ENCODE measurements around the gene KDM6B. TPM values are rescaled to one million over a fixed set of nuclear protein-coding genes. Genes with fewer than 3 reads are reported as not detected.

Gene KDM6B
- total RNA-seq, 2 donors from 2014 or later = 12.7 to 30.2 TPM

- peak overlapping the region in 1 of 2 donors; percentile 92 for H3K27ac ChIP-seq
- intact Hi-C loops (cut with DNase I) = no loop called here
- TF ChIP-seq POLR2AphosphoS5 (IDR thresholded peaks at IDR 0.05) (no peak), CTCF (IDR thresholded peaks at IDR 0.05) (no peak)
- 75% methylated on average over 31 of the region's 31 CpGs for WGBS
- H3K9me3 ChIP-seq = no peaks in the 10 kb centered on the region
- peaks cover 12% of the 10 kb centered on the region for H3K4me1 ChIP-seq (replicated peaks)
- DNase-seq (ENCODE audit: low spot score) = no peak
- no peak overlapping the region for H3K4me3 ChIP-seq
- H3K36me3 ChIP-seq = peaks cover 0 to 14% of the 10 kb centered on the region in 2 donors
- no peaks in the 10 kb centered on the region for H3K27me3 ChIP-seq (replicated peaks; ENCODE audit: insufficient read depth)
Observed at GRCh38 chr17:7854078-7854777, 20.2 kb downstream of the KDM6B start.

GRCh38 chr17:7854851-7855659 lies 21.0 kb downstream of the KDM6B start, which contains the start of gene TMEM88:
Gene TMEM88, plus strand, starts transcription at chr17:7855066. Its CDS starts 9 bp downstream, at chr17:7855075.
- WGBS = 74% methylated on average over 57 of the region's 57 CpGs

GRCh38 chr17:7855660-7856010 lies 21.6 kb downstream of the KDM6B start:
- H3K27ac ChIP-seq = peak overlapping the region; percentile 80 to 92
- 38% methylated on average over 15 of the region's 15 CpGs for WGBS
- peaks cover 12% of the 10 kb centered on the region for H3K4me1 ChIP-seq (replicated peaks)
- no peak for DNase-seq (ENCODE audit: low spot score)
- no peaks in the 10 kb centered on the region for H3K27me3 ChIP-seq (replicated peaks; ENCODE audit: insufficient read depth)
- intact Hi-C loops (cut with DNase I) = no loop called here
- TF ChIP-seq CTCF (IDR thresholded peaks at IDR 0.05) (no peak), POLR2A (IDR thresholded peaks at IDR 0.05) (no peak), POLR2AphosphoS5 (IDR thresholded peaks at IDR 0.05) (no peak)
- H3K9me3 ChIP-seq = no peaks in the 10 kb centered on the region
- H3K4me3 ChIP-seq = peak overlapping the region in 1 of 2 donors; percentile 54
- peaks cover 0 to 10% of the 10 kb centered on the region in 2 donors for H3K36me3 ChIP-seq

More at GRCh38 chr17:7854851-7855659, 21.0 kb downstream of the KDM6B start, which contains the start of gene TMEM88:
- DNase-seq (ENCODE audit: low spot score) = no peak
- intact Hi-C loops (cut with DNase I) = no loop called here
- peak within 1 kb of the TSS in 1 of 2 donors; percentile 54 for H3K4me3 ChIP-seq
- TF ChIP-seq POLR2A (IDR thresholded peaks at IDR 0.05) = no peak
- no peak for TF ChIP-seq CTCF (IDR thresholded peaks at IDR 0.05)
- TF ChIP-seq POLR2AphosphoS5 (IDR thresholded peaks at IDR 0.05) = no peak
- peaks cover 0 to 10% of the 10 kb centered on the region in 2 donors for H3K36me3 ChIP-seq
- peaks cover 12% of the 10 kb centered on the region for H3K4me1 ChIP-seq (replicated peaks)
- peak within 1 kb of the TSS; percentile 80 to 92 for H3K27ac ChIP-seq
- H3K27me3 ChIP-seq (replicated peaks; ENCODE audit: insufficient read depth) = no peaks in the 10 kb centered on the region
- no peaks in the 10 kb centered on the region for H3K9me3 ChIP-seq

GRCh38 chr17:7856011-7856810 lies 22.2 kb downstream of the KDM6B start:
- TF ChIP-seq POLR2AphosphoS5 (IDR thresholded peaks at IDR 0.05) (peak; percentile 33), CTCF (IDR thresholded peaks at IDR 0.05) (no peak)
- DNase-seq (ENCODE audit: low spot score) = peak; percentile 53
- Histone ChIP-seq H3K9me3 (no peaks in the 10 kb centered on the region), H3K27ac (peak overlapping the region; percentile 80 to 92), H3K27me3 (replicated peaks; ENCODE audit: insufficient read depth) (no peaks in the 10 kb centered on the region), H3K4me3 (peak overlapping the region; percentile 49 to 54), H3K36me3 (peaks cover 0 to 10% of the 10 kb centered on the region in 2 donors), H3K4me1 (replicated peaks) (peaks cover 12% of the 10 kb centered on the region)
- intact Hi-C loops (cut with DNase I) = no loop called here
- 8% methylated on average over 29 of the region's 29 CpGs for WGBS
